ENCODE measurements around the gene CDIPT. TPM values are rescaled to one million over a fixed set of nuclear protein-coding genes. Genes with fewer than 3 reads are reported as not detected.

CDIPT gene
- total RNA-seq, 3 donors from 2014 or later (not counting 1 experiment from before 2014, with no cell fraction given): 42.3 to 66.9 (median 53.0) TPM

GRCh38 chr16:29818082-29818481, 44.9 kb downstream of the CDIPT start:
- Mint-ChIP-seq H3K4me3 (peak overlapping the region; percentile 85), H3K9me3 (no peaks in the 10 kb centered on the region), H3K27ac (peak overlapping the region; percentile 69 to 93), H3K27me3 (ENCODE audit: low read depth in 2 of 2) (peaks cover 0 to 2% of the 10 kb centered on the region in 2 donors), H3K4me1 (peaks cover 63 to 81% of the 10 kb centered on the region in 2 donors), H3K36me3 (peaks cover 5% of the 10 kb centered on the region)
- peaks cover 64% of the 10 kb centered on the region for H3K4me1 ChIP-seq (ENCODE audit: control insufficient read depth, insufficient read depth, low read length)
- DNase-seq (no peak), ATAC-seq (no peak)
- no peak overlapping the region for H3K4me3 ChIP-seq (ENCODE audit: low read length)
- H3K27me3 ChIP-seq (ENCODE audit: control insufficient read depth, insufficient read depth, low read length): no peaks in the 10 kb centered on the region
- WGBS (ENCODE audit: insufficient coverage): 86% methylated on average over 4 of the region's 4 CpGs
- H3K9me3 ChIP-seq (ENCODE audit: control insufficient read depth, insufficient read depth, low read length): no peaks in the 10 kb centered on the region
- H3K27ac ChIP-seq (ENCODE audit: low read length): no peak overlapping the region
- H3K36me3 ChIP-seq (ENCODE audit: control insufficient read depth, insufficient read depth, low read length): peaks cover 11% of the 10 kb centered on the region
- no peak for TF ChIP-seq CTCF (IDR thresholded peaks at IDR 0.05)
- intact Hi-C loops (cut with micrococcal nuclease): loop anchor here (5.0 kb wide), 1 partner anchor 44 kb away; the partner anchor contains the start of gene CDIPT

GRCh38 chr16:29816694-29817441, 46.2 kb downstream of the CDIPT start:
- H3K27ac ChIP-seq (ENCODE audit: low read length): peak overlapping the region; percentile 88
- peak overlapping the region; percentile 79 for H3K4me3 ChIP-seq (ENCODE audit: low read length)
- under 1% methylated on average over 34 of the region's 37 CpGs for WGBS (ENCODE audit: insufficient coverage)
- no peaks in the 10 kb centered on the region for H3K9me3 ChIP-seq (ENCODE audit: control insufficient read depth, insufficient read depth, low read length)
- Mint-ChIP-seq H3K4me1 (peaks cover 58 to 81% of the 10 kb centered on the region in 2 donors), H3K4me3 (peak overlapping the region; percentile 99), H3K36me3 (peaks cover 5% of the 10 kb centered on the region), H3K27me3 (ENCODE audit: low read depth in 2 of 2) (peaks cover 0 to 2% of the 10 kb centered on the region in 2 donors), H3K27ac (peak overlapping the region; percentile 94 to 98), H3K9me3 (no peaks in the 10 kb centered on the region)
- no peak for TF ChIP-seq CTCF (IDR thresholded peaks at IDR 0.05)
- intact Hi-C loops (cut with micrococcal nuclease): loop anchor here (1.0 to 5.0 kb wide), 5 partner anchors 10 to 117 kb away; partner anchors contain the start of genes CDIPT and KIF22
- peak; percentile 48 to 71 for DNase-seq
- H3K27me3 ChIP-seq (ENCODE audit: control insufficient read depth, insufficient read depth, low read length): no peaks in the 10 kb centered on the region
- peaks cover 11% of the 10 kb centered on the region for H3K36me3 ChIP-seq (ENCODE audit: control insufficient read depth, insufficient read depth, low read length)
- H3K4me1 ChIP-seq (ENCODE audit: control insufficient read depth, insufficient read depth, low read length): peaks cover 63% of the 10 kb centered on the region
- peak; percentile 12 to 35 (median 22) for ATAC-seq

- intact Hi-C loops (cut with micrococcal nuclease): loop anchor here (1.0 to 5.0 kb wide), 5 partner anchors 9 to 116 kb away; partner anchors contain the start of genes CDIPT and KIF22
- H3K4me3 ChIP-seq (ENCODE audit: low read length): peak within 1 kb of the TSS; percentile 79
- H3K4me1 ChIP-seq (ENCODE audit: control insufficient read depth, insufficient read depth, low read length): peaks cover 63% of the 10 kb centered on the region
- no peaks in the 10 kb centered on the region for H3K9me3 ChIP-seq (ENCODE audit: control insufficient read depth, insufficient read depth, low read length)
- H3K4me3 Mint-ChIP-seq: peak within 1 kb of the TSS; percentile 99
- peaks cover 59 to 81% of the 10 kb centered on the region in 2 donors for H3K4me1 Mint-ChIP-seq
- H3K27ac ChIP-seq (ENCODE audit: low read length): peak within 1 kb of the TSS; percentile 88
- peak; percentile 97 for TF ChIP-seq CTCF (IDR thresholded peaks at IDR 0.05)
- peak; percentile 76 to 91 (median 78) for ATAC-seq
- H3K9me3 Mint-ChIP-seq: no peaks in the 10 kb centered on the region
- peak; percentile 96 to 100 for DNase-seq
- WGBS (ENCODE audit: insufficient coverage): under 1% methylated on average over 66 of the region's 70 CpGs
- H3K27me3 Mint-ChIP-seq (ENCODE audit: low read depth in 2 of 2): peaks cover 0 to 2% of the 10 kb centered on the region in 2 donors
- H3K36me3 ChIP-seq (ENCODE audit: control insufficient read depth, insufficient read depth, low read length): peaks cover 11% of the 10 kb centered on the region
- peaks cover 5% of the 10 kb centered on the region for H3K36me3 Mint-ChIP-seq
- H3K27me3 ChIP-seq (ENCODE audit: control insufficient read depth, insufficient read depth, low read length): no peaks in the 10 kb centered on the region
- H3K27ac Mint-ChIP-seq: peak within 1 kb of the TSS; percentile 94 to 98
Measured at GRCh38 chr16:29815793-29816693, 47.0 kb downstream of the CDIPT start, which contains the start of gene PAGR1. TSS of gene PAGR1 (plus strand) at chr16:29816152. CDS start at chr16:29816526, 374 bp downstream.

Data from natural killer cell (primary cell).